Neuronal stem cell (in vitro differentiated cells): ENCODE data around the gene PVR.

Source experiments
- DNase-seq: peaks from one replicate; pipeline ENCODE4 v3.0.0-alpha.2; 2013; ENCODE audit warnings: low spot score
- H2AFZ ChIP-seq: one replicate; pipeline ENCODE4 v1.6.1; 2013; ENCODE audit warnings: mild to moderate bottlenecking, low read length, inconsistent platforms
- H2AK5ac ChIP-seq: 2 replicates; pipeline ENCODE4 v1.6.1; 2013; ENCODE audit warnings: low read depth, mild to moderate bottlenecking, inconsistent platforms, low read length, moderate library complexity, mixed read lengths
- H2BK120ac ChIP-seq: 2 replicates; pipeline ENCODE4 v1.6.1; 2013; ENCODE audit warnings: low read depth, mild to moderate bottlenecking, inconsistent platforms, low read length, moderate library complexity, mixed read lengths
- H2BK12ac ChIP-seq: one replicate; pipeline ENCODE4 v1.6.1; 2013; ENCODE audit warnings: low read length, inconsistent platforms
- H2BK15ac ChIP-seq: 2 replicates; pipeline ENCODE4 v1.6.1; 2013; ENCODE audit warnings: mild to moderate bottlenecking, low read length, inconsistent platforms, mixed read lengths
- H2BK5ac ChIP-seq: one replicate; pipeline ENCODE4 v1.6.1; 2013; ENCODE audit warnings: inconsistent platforms, mild to moderate bottlenecking, low read length, moderate library complexity
- H3K14ac ChIP-seq: one replicate; pipeline ENCODE4 v1.6.1; 2013; ENCODE audit warnings: low read length, inconsistent platforms
- H3K18ac ChIP-seq: 2 replicates; pipeline ENCODE4 v1.6.1; 2013; ENCODE audit warnings: low read length, inconsistent platforms
- H3K23ac ChIP-seq: 2 replicates; pipeline ENCODE4 v1.6.1; 2013; ENCODE audit warnings: low read depth, mild to moderate bottlenecking, mixed read lengths, low read length, inconsistent platforms; ENCODE audit not compliant: poor library complexity
- H3K27ac ChIP-seq: replicated peaks from 3 replicates; pipeline ENCODE4 v1.5.1; 2013; ENCODE audit warnings: low read length, inconsistent platforms
- H3K27me3 ChIP-seq, 3 experiments: 2 replicates each; pipeline ENCODE4 v1.6.1; 2013; ENCODE audit warnings: low read length in 3 of 3, mild to moderate bottlenecking in 2 of 3, inconsistent platforms in 1 of 3, low read depth in 1 of 3, mixed read lengths in 1 of 3, moderate library complexity in 1 of 3; ENCODE audit not compliant: control insufficient read depth in 3 of 3, insufficient read depth in 3 of 3
- H3K36me3 ChIP-seq, 2 donors: replicated peaks in 1 of 2; 2 replicates each; pipeline ENCODE4 v1.6.1; 2013; ENCODE audit warnings: low read length in 2 of 2; ENCODE audit not compliant: control insufficient read depth in 2 of 2, insufficient read depth in 2 of 2
- H3K4ac ChIP-seq: 2 replicates; pipeline ENCODE4 v1.6.1; 2013; ENCODE audit warnings: inconsistent platforms, mild to moderate bottlenecking, low read length, moderate library complexity
- H3K4me1 ChIP-seq, 2 donors: 1 replicate in 1 of 2; 2 replicates in 1 of 2; pipeline ENCODE4 v1.6.1; 2013; ENCODE audit warnings: low read length in 2 of 2, low read depth in 1 of 2; ENCODE audit not compliant: control insufficient read depth in 2 of 2, insufficient read depth in 1 of 2
- H3K4me2 ChIP-seq: one replicate; pipeline ENCODE4 v1.6.1; 2013; ENCODE audit warnings: mild to moderate bottlenecking, low read length, inconsistent platforms; ENCODE audit not compliant: insufficient read depth, poor library complexity, severe bottlenecking
- H3K4me3 ChIP-seq, 2 donors: 2 replicates each; pipeline ENCODE4 v1.5.1; 2013; ENCODE audit warnings: low read length in 2 of 2, mild to moderate bottlenecking in 2 of 2, inconsistent platforms in 1 of 2, moderate library complexity in 1 of 2
- H3K79me1 ChIP-seq: one replicate; pipeline ENCODE4 v1.6.1; 2013; ENCODE audit warnings: low read depth, mild to moderate bottlenecking, inconsistent platforms, low read length, moderate library complexity
- H3K9ac ChIP-seq: one replicate; pipeline ENCODE4 v1.6.1; 2013; ENCODE audit warnings: mild to moderate bottlenecking, low read depth, low read length, inconsistent platforms; ENCODE audit not compliant: poor library complexity
- H3K9me3 ChIP-seq, 2 donors: replicated peaks in 1 of 2; 2 replicates each; pipeline versions ENCODE3 to v1.6.1; 2013; ENCODE audit warnings: low read length in 2 of 2, mild to moderate bottlenecking in 2 of 2, inconsistent platforms in 1 of 2, low read depth in 1 of 2, mixed read lengths in 1 of 2, moderate library complexity in 1 of 2; ENCODE audit not compliant: control insufficient read depth in 2 of 2, insufficient read depth in 1 of 2
- H4K8ac ChIP-seq: one replicate; pipeline ENCODE4 v1.6.1; 2013; ENCODE audit warnings: low read depth, mild to moderate bottlenecking, inconsistent platforms, low read length, moderate library complexity
- H4K91ac ChIP-seq: one replicate; pipeline ENCODE4 v1.6.1; 2013; ENCODE audit warnings: low read length, low read depth, mild to moderate bottlenecking, inconsistent platforms; ENCODE audit not compliant: poor library complexity
- WGBS, 2 donors: extraction: QIAGEN DNeasy Blood & Tissue Kit; methylation state at CpG; one replicate each; pipeline ENCODE4 v1.1.7; 2013; ENCODE audit warnings: missing lambda C conversion rate in 2 of 2, mixed read lengths in 1 of 2; ENCODE audit not compliant: insufficient read length in 2 of 2, insufficient replicate concordance in 1 of 2; ENCODE audit errors: extremely low coverage in 2 of 2; 5-methylcytosine and 5-hydroxymethylcytosine counted together

PVR gene

GRCh38 chr19:44672226-44672625 lies 28.5 kb downstream of the PVR start:
- Histone ChIP-seq H3K14ac (no peak overlapping the region), H2AK5ac (no peak overlapping the region), H3K4me3 (no peak overlapping the region), H3K18ac (no peak overlapping the region), H2BK120ac (no peak overlapping the region), H4K91ac (no peak overlapping the region), H4K8ac (no peak overlapping the region), H2AFZ (no peak overlapping the region), H3K27me3 (no peaks in the 10 kb centered on the region), H3K4me2 (no peak overlapping the region), H3K23ac (no peak overlapping the region), H3K79me1 (no peaks in the 10 kb centered on the region), H2BK15ac (no peak overlapping the region), H3K4me1 (no peaks in the 10 kb centered on the region), H3K9me3 (no peaks in the 10 kb centered on the region), H2BK12ac (no peak overlapping the region), H2BK5ac (no peak overlapping the region), H3K27ac (no peak overlapping the region), H3K36me3 (no peaks in the 10 kb centered on the region), H3K9ac (no peak overlapping the region), H3K4ac (no peak overlapping the region)
- WGBS, 2 donors, result no CpG with 5 or more reads among the region's 1 CpG
- no peak for DNase-seq

GRCh38 chr19:44673510-44673909 lies 29.8 kb downstream of the PVR start:
- Histone ChIP-seq H2BK12ac (no peak overlapping the region), H2AK5ac (no peak overlapping the region), H2BK5ac (no peak overlapping the region), H2AFZ (no peak overlapping the region), H4K91ac (no peak overlapping the region), H3K27me3 (no peaks in the 10 kb centered on the region), H3K14ac (no peak overlapping the region), H3K36me3 (no peaks in the 10 kb centered on the region), H3K4me3 (no peak overlapping the region), H2BK15ac (no peak overlapping the region), H3K18ac (no peak overlapping the region), H2BK120ac (no peak overlapping the region), H3K79me1 (no peaks in the 10 kb centered on the region), H3K9me3 (no peaks in the 10 kb centered on the region), H3K4me2 (no peak overlapping the region), H3K4me1 (no peaks in the 10 kb centered on the region), H3K23ac (no peak overlapping the region), H3K4ac (no peak overlapping the region), H3K27ac (no peak overlapping the region), H3K9ac (no peak overlapping the region), H4K8ac (no peak overlapping the region)
- no peak for DNase-seq
- WGBS, 2 donors, result no CpG with 5 or more reads among the region's 4 CpGs

DNA sequence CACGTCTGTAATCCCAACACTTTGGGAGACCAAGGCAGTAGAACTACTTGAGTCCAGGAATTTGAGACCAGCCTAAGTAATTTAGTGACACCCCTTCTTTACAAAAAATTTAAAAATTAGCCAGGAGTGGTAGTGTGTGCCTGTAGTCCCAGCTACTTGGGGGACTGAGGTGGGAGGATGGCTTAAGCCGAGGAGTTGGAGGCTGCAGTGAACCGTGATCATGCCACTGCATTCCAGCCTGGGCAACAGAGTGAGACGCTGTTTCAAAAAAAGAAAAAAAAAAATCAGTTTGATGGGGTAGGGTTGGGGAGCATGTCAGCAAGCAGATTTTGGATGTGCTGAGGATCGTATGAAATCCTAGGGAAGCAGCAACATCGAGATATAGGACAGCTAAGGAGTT lies 31.8 kb downstream of the PVR start:
- Histone ChIP-seq H3K4me1 (no peaks in the 10 kb centered on the region), H3K18ac (no peak overlapping the region), H2BK15ac (no peak overlapping the region), H3K27me3 (no peaks in the 10 kb centered on the region), H2AFZ (no peak overlapping the region), H3K9me3 (no peaks in the 10 kb centered on the region), H2BK5ac (no peak overlapping the region), H3K14ac (no peak overlapping the region), H4K8ac (no peak overlapping the region), H2BK120ac (no peak overlapping the region), H4K91ac (no peak overlapping the region), H2AK5ac (no peak overlapping the region), H3K4me3 (no peak overlapping the region), H3K9ac (no peak overlapping the region), H2BK12ac (no peak overlapping the region), H3K4ac (no peak overlapping the region), H3K27ac (no peak overlapping the region), H3K36me3 (no peaks in the 10 kb centered on the region), H3K4me2 (no peak overlapping the region), H3K79me1 (no peaks in the 10 kb centered on the region), H3K23ac (no peak overlapping the region)
- DNase-seq, result no peak
- WGBS, 2 donors, result no CpG with 5 or more reads among the region's 6 CpGs

- Histone ChIP-seq H4K8ac (no peak overlapping the region), H2BK15ac (no peak overlapping the region), H3K27ac (no peak overlapping the region), H3K4me1 (no peaks in the 10 kb centered on the region), H2BK12ac (no peak overlapping the region), H3K18ac (no peak overlapping the region), H2AK5ac (no peak overlapping the region), H2AFZ (peak overlapping the region; percentile 81), H3K9me3 (no peaks in the 10 kb centered on the region), H3K14ac (no peak overlapping the region), H3K36me3 (no peaks in the 10 kb centered on the region), H4K91ac (no peak overlapping the region), H2BK5ac (no peak overlapping the region), H3K4me3 (no peak overlapping the region), H2BK120ac (no peak overlapping the region), H3K23ac (no peak overlapping the region), H3K4me2 (no peak overlapping the region), H3K9ac (no peak overlapping the region), H3K79me1 (no peaks in the 10 kb centered on the region), H3K27me3 (no peaks in the 10 kb centered on the region), H3K4ac (no peak overlapping the region)
- DNase-seq, result no peak
- WGBS, 2 donors, result no CpG with 5 or more reads among the region's 8 CpGs
These were observed 33.5 kb downstream of the PVR start for GRCh38 chr19:44677019-44677811.
